GM18519 (cell line): ENCODE measurements around the gene CDC45.

Experiments used
- ATAC-seq: cut with Tn5 transposase; IDR thresholded peaks from one replicate; pipeline ENCODE4 v1.9.1; 2021; ENCODE audit warnings: mild to moderate bottlenecking, moderate library complexity; ENCODE audit not compliant: unreplicated experiment, low FRiP score

Gene CDC45

DNA sequence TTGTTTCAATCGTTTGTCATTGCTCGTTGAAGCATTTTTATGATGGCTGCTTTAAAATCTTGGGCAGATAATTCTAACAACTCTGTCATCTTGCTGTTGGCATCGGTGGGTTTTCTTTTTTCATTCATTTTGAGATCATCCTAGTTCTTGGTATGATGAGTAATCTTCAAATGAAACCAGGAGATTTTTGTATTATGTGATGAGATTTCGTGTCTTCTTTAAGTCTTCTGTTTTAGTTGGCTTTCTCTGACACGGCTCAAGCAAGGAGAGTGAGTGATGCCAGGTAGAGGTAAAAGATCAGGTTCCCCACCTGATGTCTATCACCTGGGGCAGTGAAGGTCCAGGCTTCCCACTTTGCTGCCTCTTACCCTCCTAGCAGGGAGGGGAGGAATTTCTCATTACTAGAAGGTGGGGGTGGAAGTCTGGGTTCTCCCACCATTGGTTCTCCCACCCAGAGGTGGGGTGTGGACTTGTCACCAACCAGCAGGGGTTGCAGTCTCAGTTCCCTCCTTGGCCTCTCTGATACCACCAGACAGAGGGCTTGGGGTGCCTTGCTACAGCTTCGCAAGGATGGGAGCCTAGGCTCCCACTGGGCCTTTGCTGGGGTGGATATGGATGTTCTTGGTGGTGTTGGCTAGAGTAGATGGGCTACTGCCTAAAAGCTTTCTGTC, 12.9 kb downstream of the CDC45 start:
- ATAC-seq = no peak

DNA sequence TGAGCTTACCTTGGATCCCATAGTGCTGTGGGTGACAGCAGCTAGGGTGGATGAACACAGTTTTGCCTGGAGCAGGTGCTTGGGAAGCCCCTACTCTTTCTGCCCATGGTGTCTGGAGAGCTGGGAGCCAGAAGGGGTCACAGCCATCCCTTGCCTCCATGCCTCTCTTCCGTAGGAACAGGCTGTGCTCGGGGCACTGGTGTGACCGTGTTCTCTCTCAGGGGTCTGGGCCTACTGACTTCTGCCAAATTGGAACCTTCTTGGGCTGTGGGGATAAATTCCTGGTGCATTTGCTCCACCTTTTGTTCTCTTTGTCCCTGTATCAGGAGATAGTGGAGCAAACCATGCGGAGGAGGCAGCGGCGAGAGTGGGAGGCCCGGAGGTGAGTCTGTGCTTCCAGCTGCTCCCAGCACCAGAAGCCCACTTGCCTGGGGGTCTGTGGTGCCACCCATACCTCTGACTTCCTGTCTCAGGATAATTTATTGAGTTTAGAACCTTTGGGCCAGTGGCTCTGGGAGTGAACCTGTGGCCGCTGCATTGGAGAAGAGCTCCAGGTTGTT, 14.4 kb downstream of the CDC45 start:
- no peak for ATAC-seq

DNA sequence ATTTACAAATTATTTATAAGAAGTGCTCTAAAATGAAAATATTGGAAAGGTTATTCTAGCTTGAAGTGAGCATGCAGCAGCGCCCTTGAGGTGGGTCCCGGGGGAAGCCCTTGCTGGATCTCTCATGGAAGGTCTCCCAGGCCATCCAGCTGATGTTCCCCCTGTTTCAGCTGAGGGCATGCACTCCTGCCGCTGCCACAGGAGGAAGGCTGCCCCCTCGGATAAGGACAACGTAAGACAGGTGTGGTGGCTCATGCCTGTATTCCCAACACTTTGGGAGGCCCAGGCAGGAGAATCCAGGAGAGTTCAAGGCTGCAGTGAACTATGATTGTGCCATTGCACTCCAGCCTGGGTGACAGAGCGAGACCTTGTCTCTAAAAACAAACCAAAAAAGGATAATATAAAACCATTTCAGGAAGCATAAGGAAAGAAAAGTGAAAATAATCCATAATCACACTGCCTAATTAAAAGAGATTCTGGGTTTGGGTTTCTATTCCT, 15.0 kb downstream of the CDC45 start:
- ATAC-seq = no peak

DNA sequence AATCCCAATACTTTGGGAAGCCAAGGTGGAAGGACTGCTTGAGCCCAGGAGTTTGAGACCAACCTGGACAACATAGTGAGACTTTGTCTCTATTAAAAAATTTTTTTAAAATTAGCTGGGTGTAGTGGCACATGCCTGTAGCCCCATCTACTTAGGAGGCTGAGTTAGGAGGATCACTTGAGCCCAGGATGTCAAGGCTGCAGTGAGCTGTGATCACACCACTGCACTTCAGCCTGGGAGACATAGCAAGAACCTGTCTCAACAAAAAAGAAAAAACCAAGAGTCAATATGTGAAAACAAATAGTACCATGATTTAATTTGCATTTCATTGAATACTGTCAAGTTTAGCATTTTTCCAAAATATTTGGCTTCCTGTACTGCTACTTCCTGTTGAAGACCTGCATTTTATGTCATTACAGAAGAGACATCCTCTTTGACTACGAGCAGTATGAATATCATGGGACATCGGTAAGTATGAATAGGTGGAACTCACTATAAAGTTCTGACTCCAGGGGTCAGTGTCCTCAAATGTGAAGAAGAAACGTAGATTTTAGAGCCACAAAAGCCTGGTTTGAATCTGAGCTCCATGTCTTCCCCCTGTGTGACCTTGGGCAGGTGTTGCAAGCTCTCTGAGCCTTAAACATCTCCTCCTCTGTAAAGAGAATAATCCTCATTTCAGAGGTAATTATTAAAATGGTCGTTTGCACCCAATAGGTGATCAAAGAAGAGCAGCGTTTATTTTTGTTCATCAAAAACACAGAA, 16.0 kb downstream of the CDC45 start:
- ATAC-seq = no peak

DNA sequence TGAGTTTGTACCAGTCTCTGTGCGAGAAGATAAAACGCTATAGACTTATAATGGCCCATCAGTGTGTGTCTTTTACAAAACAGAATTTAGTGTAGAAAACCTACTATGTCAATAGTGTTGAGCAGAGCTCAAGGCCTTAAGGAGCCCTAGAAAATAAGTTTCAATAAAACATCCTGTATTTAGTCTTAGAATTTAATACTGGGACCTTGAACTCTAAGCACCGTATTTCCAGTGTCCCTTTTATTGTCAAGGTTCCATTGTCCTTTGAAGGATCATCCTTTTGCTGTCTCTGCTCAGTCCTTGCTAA, 16.6 kb downstream of the CDC45 start:
- ATAC-seq = no peak

DNA sequence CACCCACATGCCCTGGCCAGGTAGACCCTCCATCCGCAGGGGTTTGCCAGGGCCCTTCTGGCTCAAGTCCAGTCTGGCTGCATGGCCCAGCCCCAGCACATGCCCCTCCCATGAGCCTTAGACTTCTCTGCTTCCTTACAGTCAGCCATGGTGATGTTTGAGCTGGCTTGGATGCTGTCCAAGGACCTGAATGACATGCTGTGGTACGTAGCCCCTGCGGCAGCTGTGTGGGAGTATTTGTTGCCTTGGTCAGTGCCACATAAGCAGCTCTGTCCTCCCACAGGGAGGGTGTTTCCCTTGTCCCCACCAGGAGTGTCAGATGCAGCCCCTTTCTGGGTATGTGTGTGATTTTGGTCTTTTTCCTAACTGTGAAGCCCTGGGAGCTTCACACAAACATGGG, 17.5 kb downstream of the CDC45 start:
- no peak for ATAC-seq

DNA sequence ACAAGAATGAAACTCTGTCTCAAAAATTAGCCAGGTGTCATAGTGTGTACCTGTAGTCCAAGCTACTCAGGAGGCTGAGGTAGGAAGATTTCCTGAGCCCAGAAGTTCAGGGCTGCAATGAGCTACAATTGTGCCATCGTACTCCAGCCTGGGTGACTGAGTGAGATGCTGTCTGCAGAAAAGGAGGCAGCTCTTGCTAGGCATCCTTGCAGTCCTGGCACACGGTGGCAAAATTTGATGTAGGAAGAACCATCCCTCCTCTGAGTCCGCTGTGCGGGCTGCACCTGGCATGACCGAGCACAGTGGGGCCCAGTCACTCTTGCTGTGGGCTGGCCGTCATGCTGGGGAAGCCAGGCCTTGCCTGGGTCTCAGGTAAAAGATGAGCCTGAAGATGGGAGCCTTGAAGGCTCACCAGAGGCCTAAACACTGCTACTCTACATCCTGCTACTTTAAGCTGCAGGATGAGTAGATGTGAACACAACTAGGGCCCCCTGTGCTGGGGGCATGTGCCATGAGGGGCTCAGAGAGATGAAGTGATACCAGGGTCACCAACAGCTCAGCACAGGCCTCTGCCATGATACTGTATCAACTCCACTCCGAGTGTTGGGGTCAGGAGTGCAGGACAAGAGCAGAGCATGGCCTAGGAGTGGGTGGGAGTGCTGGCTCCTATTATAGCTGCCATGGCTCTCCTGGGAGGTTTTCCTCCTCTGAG, 18.6 kb downstream of the CDC45 start:
- no peak for ATAC-seq

DNA sequence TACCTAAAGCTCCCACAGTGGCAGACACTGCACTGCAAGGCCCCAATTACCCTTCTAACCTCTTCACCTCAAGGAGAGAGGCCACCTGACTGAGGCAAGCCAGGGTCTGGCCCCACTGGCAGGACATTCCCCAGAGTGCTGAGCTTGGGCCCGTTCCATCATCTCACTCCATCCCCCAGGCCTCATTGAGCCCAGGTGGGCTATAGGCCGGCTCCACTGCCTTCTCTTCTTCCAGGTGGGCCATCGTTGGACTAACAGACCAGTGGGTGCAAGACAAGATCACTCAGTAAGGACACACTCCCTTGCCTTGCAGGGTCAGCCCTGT, 19.1 kb downstream of the CDC45 start:
- no peak for ATAC-seq

DNA sequence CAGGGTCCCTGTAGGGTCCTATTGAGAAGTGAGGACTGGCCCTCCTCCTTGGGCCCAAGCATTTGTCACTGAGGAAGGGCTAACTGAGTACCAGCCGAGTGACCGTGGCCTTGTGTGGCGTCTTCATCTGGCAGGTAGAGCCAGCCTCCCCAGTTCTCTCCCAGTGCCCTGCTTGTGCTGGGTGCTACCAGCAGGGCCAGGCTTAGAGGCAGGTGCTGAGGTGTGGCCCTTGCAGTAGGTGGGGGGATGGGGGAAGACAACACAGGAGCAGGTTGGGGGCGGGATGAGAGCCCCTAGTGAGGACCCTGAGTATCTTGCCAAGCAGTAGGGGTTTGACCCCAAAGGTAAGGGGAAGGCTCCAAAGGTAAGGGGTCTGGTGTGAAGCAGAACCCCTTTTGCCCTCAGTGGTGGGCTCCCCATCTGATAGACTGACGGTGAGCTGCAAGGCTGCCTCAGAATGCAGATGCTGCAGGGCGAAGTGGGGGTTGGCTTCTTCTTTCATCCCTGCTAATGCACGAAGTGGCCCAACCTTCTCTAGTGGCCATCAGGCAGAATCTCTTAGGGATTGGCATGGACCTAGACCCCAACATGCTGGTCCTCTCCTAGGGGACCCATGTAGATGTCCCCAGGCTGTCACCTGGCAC, 19.6 kb downstream of the CDC45 start:
- ATAC-seq = no peak

DNA sequence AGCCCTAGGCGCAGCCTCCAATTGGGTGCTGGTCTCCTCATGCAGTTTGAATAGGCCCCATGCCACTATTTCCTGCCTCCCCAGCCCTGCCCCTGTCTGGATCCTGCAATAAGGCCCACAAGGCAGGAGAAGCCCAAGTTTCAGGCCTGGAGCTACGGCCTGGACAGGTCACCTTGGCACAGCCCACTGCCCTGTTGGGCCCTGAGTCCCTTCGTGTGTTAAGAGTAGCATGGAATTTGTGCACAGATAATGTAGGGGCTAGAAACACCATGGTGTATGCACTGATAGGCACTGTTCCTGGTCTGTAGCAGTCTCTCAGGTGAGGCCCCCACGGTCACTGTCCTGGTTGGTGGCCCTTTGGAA, 20.1 kb downstream of the CDC45 start:
- ATAC-seq = no peak

DNA sequence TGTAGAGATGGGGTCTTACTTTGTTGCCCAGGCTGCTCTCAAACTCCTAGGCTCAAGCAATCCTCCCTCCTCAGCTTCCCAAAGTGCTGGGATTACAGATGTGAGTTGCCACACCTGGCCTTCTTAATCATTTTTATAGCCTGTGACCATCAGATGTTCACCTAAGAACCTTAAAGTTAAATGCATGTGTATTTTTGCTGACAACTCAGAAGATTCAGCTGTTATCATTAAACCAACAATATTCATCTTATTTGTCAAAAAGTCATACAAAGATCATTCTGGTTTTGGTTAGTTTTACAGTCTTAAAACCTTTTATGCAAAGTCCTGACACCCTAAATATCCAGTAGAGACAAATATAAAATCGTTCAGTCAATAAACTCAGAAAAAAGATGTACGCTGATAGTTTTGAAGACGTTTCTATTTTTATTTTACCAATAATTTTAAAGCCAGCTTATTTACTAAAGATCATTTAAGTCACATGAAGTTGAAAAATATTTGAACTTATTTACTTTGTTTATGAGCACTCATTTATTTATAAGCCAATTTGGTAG, 22.3 kb downstream of the CDC45 start:
- no peak for ATAC-seq

DNA sequence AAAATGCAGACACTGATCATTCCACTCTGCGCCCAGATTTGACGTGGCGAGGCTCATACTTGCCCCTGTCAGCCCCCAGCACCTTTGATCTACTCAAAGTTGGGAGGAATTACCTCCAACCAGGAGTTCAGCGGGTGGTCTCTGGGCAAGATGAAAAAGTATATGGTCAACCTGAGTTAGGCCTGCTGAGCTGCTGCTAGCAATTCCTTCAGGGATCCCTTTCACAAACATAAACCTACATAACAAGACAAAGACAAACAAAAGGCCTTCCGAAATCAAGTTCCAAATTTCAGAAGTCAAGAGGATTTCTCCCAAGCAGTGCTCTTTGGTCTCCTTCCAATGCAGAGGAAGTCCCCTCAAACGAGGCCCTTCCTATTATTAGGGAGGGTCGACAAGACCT, 23.6 kb downstream of the CDC45 start:
- no peak for ATAC-seq

DNA sequence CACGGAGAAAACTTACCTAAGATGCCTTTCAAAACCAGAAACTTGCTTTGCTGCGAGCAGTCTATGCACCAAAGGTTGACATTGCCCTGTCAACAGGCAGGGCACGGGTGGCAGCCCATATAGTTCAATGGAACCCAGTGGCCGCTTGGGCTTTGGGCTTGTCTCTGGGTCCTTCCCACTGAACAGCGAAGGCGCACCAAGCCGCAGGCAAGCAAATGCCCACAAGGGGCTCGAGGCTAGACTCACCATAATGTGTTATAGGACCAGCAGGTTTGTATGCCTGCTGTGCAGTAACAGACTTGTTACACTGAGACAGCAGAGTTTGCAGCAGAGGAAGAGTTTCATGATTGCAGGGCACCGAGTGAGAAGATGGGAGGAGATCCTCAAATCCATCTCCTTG, 24.1 kb downstream of the CDC45 start:
- ATAC-seq = no peak

DNA sequence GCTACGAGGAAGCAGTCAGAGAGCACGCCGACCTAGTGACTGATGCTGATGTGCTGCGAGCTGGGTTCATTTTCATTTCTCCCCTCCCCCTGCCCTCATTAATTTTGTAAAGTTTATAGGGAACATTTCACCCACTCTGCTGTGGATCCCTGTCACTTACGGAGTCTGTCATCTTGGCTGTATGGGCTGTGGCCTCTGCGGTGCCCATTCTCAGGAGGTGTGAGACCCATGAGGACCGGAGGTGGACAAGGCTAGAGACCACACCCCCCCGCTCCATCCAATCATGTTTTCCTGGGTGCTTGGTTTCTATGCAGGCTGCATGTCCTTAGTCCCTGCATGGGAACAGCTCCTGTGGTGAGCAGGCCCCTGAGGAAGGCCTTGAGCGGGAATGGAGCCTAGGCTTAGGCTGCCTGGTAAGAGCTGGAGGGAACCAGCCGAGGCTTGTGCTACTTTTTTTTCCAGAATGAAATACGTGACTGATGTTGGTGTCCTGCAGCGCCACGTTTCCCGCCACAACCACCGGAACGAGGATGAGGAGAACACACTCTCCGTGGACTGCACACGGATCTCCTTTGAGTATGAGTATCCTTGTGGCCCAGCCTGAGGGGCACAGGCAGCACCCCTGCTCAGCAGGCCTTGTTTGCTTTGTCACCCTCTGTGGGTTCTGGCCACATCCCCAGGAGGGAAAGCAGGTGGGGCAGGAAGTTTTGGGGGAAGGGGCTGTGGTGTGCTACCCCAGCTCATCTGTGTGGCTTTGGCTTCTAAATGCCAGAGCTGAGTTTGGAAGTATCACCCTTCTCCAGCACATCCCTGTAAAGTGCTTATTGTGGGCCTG, 25.4 kb downstream of the CDC45 start:
- no peak for ATAC-seq

DNA sequence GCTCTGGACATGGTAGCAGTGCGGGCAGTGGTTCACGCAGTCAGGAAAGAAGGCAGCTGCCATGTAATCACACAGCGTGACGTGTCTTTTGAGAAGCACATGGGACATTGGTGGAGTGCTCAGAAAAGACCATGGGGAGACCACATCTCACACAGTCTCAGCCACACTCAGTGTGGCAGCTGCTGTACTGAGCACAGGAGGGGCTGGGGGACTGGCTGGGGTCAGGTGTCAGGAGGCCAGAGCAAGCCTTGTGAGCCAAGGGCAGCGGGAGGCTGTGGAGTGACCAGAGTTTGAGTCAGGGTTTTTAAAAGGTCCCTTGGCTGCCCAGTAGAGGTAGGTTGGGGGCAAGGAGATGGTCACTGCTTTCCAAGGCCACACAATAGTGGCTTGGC, 26.0 kb downstream of the CDC45 start:
- no peak for ATAC-seq

DNA sequence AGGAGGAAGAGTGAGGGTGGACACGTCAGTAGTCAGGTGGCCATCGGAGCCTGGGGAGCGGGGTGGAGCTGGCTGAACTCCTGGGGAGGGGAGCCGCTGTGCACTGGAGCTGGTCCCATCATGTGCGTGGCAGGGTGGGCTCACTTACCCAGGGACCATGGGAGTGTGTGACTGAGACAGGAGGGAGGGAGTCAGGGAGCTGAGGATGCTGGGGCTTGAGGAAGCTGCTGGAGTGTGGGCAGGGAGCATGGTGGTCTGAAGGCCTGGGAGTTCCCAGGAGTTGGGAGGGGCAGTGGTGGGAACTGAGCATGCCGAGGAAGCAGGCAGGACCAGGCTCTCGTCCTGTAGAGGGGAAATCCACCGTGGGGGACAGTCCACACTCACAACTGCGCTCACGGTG, 26.5 kb downstream of the CDC45 start:
- ATAC-seq = no peak

DNA sequence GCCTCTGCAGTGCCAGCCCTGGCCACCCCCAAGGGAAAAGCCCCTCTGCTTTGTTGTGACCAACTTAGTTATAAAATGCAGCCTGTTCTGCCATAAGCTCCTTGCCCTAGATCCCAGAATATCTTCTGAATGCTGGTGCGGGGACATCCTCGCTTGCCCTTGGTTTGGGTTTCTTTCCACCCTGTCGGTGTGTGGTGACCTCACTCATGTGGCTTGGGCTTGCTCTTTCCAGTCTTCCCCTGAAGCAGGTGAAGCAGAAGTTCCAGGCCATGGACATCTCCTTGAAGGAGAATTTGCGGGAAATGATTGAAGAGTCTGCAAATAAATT, 27.8 kb downstream of the CDC45 start:
- no peak for ATAC-seq

DNA sequence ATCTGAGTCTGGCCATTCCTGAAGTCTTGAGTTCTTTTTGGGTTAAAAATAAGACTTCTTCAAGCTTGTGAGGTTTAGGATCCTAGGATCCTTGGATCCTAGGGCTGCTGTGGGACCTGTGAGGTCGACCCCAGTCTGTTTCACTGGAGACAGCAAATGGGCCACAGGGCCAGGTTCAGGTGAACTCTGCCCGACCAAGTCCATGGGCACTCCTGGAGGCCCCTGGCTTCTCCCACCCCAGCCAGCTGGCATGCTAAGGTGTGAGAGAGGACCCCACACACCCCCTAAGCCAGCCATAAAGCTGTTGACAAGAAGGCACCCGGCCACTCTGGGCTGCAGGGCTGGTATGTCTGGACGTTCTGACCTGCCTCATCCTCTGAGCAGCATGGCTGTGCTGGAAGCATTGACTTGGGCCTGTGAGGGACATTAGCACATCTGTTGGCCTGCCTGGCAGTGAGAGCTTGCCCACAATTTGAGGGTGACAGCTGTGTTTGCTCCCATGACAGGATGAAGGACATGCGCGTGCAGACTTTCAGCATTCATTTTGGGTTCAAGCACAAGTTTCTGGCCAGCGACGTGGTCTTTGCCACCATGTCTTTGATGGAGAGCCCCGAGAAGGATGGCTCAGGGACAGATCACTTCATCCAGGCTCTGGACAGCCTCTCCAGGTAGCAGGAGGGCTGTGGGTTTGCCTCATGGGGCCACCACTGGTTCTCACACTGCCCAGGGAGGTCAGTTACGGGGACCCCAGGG, 28.5 kb downstream of the CDC45 start:
- ATAC-seq = no peak

DNA sequence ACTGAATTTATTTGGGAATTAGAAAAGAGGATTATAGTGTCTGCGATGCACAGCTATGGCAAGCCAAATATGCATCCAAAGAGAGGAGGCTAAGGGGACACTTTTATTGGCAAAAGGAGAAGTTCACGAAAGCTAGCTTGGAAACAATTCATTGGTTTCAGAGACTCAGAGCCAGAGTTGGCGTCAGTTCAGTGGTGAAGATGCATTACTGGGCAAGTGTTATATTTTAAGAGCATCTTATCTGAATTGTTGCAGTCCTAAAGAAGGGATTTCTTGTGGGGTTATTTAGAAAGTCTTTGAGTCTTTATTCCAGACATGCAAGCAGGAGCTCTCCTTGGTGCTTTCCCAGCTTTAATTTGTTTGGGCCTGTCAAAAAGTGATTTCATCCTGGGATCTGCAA, 29.5 kb downstream of the CDC45 start:
- no peak for ATAC-seq
